ENCODE measurements around the gene CCK.

DNA sequence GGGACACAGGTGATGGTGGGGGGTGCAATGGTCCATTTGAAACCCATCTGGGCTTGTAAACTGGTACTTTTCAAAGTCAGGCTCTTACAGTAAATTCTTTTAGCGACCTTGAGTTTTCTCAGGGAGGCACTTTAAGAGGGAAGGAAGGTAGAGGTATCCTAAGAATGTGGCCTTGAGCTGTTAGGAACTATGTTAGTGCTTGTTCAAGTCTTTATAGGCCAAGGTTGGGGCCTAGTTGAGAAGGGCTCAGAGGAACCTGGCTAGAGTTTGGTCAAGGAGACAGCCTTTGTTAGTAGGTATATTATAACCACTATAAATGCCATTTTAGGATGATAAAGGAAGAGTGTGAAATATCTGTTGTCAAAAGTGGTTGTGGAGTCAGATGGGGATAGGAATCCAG lies 9.2 kb upstream of the CCK start:
- TF ChIP-seq, protein P1, sequence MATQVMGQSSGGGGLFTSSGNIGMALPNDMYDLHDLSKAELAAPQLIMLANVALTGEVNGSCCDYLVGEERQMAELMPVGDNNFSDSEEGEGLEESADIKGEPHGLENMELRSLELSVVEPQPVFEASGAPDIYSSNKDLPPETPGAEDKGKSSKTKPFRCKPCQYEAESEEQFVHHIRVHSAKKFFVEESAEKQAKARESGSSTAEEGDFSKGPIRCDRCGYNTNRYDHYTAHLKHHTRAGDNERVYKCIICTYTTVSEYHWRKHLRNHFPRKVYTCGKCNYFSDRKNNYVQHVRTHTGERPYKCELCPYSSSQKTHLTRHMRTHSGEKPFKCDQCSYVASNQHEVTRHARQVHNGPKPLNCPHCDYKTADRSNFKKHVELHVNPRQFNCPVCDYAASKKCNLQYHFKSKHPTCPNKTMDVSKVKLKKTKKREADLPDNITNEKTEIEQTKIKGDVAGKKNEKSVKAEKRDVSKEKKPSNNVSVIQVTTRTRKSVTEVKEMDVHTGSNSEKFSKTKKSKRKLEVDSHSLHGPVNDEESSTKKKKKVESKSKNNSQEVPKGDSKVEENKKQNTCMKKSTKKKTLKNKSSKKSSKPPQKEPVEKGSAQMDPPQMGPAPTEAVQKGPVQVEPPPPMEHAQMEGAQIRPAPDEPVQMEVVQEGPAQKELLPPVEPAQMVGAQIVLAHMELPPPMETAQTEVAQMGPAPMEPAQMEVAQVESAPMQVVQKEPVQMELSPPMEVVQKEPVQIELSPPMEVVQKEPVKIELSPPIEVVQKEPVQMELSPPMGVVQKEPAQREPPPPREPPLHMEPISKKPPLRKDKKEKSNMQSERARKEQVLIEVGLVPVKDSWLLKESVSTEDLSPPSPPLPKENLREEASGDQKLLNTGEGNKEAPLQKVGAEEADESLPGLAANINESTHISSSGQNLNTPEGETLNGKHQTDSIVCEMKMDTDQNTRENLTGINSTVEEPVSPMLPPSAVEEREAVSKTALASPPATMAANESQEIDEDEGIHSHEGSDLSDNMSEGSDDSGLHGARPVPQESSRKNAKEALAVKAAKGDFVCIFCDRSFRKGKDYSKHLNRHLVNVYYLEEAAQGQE (IDR thresholded peaks at IDR 0.05), result no peak
- TF ChIP-seq, protein P2, sequence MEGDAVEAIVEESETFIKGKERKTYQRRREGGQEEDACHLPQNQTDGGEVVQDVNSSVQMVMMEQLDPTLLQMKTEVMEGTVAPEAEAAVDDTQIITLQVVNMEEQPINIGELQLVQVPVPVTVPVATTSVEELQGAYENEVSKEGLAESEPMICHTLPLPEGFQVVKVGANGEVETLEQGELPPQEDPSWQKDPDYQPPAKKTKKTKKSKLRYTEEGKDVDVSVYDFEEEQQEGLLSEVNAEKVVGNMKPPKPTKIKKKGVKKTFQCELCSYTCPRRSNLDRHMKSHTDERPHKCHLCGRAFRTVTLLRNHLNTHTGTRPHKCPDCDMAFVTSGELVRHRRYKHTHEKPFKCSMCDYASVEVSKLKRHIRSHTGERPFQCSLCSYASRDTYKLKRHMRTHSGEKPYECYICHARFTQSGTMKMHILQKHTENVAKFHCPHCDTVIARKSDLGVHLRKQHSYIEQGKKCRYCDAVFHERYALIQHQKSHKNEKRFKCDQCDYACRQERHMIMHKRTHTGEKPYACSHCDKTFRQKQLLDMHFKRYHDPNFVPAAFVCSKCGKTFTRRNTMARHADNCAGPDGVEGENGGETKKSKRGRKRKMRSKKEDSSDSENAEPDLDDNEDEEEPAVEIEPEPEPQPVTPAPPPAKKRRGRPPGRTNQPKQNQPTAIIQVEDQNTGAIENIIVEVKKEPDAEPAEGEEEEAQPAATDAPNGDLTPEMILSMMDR (IDR thresholded peaks at IDR 0.05; ENCODE audit: low read depth, low read length, missing input control), result no peak
- TF ChIP-seq, protein P3, sequence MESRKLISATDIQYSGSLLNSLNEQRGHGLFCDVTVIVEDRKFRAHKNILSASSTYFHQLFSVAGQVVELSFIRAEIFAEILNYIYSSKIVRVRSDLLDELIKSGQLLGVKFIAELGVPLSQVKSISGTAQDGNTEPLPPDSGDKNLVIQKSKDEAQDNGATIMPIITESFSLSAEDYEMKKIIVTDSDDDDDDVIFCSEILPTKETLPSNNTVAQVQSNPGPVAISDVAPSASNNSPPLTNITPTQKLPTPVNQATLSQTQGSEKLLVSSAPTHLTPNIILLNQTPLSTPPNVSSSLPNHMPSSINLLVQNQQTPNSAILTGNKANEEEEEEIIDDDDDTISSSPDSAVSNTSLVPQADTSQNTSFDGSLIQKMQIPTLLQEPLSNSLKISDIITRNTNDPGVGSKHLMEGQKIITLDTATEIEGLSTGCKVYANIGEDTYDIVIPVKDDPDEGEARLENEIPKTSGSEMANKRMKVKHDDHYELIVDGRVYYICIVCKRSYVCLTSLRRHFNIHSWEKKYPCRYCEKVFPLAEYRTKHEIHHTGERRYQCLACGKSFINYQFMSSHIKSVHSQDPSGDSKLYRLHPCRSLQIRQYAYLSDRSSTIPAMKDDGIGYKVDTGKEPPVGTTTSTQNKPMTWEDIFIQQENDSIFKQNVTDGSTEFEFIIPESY (IDR thresholded peaks at IDR 0.05), result no peak
- no peak for TF ChIP-seq TAF1 (conservative IDR thresholded peaks at IDR 0.05)
- TF ChIP-seq, protein P4, sequence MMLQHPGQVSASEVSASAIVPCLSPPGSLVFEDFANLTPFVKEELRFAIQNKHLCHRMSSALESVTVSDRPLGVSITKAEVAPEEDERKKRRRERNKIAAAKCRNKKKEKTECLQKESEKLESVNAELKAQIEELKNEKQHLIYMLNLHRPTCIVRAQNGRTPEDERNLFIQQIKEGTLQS (IDR thresholded peaks at IDR 0.05), result no peak
- no peak for TF ChIP-seq FOXA1 (IDR thresholded peaks at IDR 0.05)
- no peak for TF ChIP-seq JUND (IDR thresholded peaks at IDR 0.05)
- TF ChIP-seq RAD21 (IDR thresholded peaks at IDR 0.05), result no peak
- TF ChIP-seq FOXA2 (IDR thresholded peaks at IDR 0.05), result no peak
- TF ChIP-seq YY1 (IDR thresholded peaks at IDR 0.05), result no peak
